GM12874 (cell line): ENCODE results near the gene YES1.
A peak's percentile ranks its signal among the peaks of the same experiment; 100 is the strongest.

Source experiments
- CTCF ChIP-seq: IDR thresholded peaks from 2 replicates; pipeline ENCODE4 v1.5.1; 2011; ENCODE audit warnings: low read depth, mild to moderate bottlenecking, control low read depth, low read length, moderate library complexity; ENCODE audit not compliant: insufficient read depth

The YES1 gene

DNA sequence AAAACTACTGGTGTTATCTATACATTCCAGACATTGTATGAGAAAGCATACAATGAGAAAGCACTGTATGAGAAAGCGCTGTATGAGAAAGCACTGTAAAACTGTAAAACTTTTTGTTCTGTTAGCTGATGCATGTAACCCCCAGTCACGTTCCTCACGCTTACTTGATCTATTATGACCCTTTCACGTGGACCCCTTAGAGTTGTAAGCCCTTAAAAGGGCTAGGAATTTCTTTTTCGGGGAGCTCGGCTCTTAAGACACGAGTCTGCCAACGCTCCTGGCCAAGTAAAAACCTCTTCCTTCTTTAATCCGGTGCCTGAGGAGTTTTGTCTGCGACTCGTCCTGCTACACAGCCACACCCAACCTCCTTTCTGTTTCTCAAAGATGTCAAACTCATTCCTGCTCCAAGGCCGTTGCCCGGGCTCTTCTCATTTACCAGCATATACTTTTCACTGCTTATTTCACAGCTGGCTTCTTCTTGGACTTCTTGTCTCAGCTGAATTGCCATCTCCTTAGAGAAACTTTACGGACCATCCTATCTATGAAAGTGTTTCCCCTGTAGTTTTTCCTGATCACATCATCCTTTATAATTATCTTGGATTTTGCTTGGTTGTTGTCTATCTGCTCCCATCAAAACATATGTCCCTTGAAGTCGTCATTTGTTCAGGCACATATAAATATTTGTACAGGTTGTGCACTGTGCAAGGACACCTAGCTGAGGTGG is 29.8 kb upstream of the YES1 start:
- no peak for TF ChIP-seq CTCF

DNA sequence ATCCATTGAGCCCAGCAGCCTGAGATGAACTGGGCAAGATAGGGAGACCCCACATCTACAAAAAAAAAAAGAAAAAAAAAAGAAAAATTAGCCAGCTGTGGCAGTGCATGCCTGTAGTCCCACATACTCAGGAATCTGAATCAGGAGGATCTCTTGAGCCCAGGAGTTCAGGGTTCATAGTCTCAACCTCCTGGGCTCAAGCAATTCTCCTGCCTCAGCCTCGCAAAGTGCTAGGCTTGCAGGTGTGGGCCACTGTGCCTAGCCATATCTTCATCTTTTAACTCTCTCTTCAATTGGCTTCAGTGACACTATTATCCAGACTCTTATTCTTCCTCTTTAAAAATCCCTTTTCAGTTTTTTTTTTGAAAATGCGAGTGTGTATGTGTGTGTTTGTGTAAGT is 28.5 kb upstream of the YES1 start:
- TF ChIP-seq CTCF = no peak

DNA sequence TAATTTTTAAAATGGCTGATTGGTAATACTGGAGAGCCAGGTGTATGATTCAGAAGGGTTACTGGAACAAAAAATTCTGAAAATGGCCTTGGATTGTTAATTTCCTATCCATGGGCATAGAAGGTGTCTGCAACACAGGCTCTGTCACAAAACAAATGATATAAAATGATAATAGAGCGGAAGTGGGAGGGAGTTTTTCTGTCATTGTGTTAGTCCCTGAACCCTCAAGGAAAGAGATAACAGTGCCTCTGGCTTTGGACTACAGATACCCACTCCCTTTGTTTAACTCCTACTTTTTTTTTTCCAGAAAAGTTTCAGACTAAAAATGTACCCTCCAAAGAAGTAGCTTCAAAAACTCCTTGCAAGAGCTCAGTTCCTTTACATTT is 28.0 kb upstream of the YES1 start:
- TF ChIP-seq CTCF = no peak

DNA sequence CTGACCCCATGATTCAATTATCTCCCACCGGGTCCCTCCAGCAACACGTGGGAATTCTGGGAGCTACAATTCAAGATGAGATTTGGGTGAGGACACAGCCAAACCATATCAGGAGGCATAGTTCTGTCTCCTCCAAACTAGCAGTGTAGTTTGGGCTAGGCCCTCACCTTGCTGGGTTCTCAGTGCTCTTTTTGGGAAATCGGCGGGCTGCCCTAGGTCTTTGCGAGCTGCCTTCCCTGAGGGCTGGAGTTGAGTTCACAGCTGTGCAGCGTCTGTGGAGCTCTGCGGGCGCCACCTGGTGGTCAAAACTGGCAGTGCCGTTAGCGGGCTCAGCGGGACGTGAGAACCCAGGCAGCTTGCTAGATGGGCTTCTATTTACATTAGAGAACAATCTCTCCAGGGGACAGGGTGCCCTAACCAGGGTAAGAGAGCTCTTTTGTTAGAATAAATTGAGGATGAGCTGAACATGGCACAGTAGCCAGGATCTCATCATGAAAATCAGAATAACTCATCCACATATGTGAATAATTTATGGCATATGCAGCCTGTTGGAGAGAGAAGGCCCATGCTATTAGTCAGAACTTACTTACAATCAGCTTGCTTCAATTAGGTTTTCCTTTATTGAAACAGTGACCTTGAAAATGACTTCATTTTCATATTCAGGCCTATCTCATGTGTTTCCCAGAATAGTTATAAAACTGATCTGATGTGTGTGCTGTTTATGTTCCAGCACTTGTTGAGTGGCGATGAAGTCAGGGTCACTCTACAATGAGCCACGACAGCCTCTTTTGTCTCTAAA is 27.4 kb upstream of the YES1 start:
- peak; percentile 96 for TF ChIP-seq CTCF

GRCh38 chr18:837922-838321 is 25.9 kb upstream of the YES1 start:
- no peak for TF ChIP-seq CTCF

DNA sequence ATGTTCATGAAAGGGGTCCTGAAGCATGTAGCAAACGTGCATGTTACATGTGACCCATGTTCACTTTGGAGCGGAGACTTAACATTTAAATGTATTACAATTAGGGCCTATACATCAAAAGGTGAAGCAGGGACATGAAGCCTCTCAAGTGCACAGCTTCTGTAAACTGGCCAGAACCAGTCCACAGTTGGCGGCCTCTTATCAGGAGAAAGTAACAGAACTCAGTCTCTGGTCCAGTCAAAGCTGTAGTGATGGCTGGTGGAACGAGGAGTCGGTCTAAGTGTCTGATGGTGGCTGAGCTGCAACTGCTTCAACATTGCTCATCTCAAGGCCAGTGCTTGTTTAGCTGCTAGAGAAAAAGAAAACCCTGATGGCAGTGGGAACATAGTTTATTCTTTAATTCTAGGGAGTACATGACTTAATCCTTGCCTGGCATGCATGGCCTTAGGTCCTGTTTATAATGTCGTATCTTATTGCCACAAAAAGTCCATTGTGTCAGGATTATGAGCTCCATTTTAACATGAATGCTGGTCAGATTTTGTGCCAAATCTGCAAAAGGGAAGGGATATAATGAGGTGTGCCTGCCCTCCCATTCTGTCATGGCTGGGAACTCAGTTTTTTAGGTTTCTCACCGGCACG is 22.2 kb upstream of the YES1 start:
- TF ChIP-seq CTCF = no peak

GRCh38 chr18:833197-833596 is 21.2 kb upstream of the YES1 start:
- TF ChIP-seq CTCF = no peak
